Measurements from ENCODE around the gene MUC5AC. TPM values are rescaled to one million over a fixed set of nuclear protein-coding genes. Genes with fewer than 3 reads are reported as not detected.

Gene MUC5AC
- total and polyA plus RNA-seq, 2 donors (not counting 1 experiment from before 2014, with no cell fraction given), result not detected

- Histone ChIP-seq H3K36me3 (ENCODE audit: control insufficient read depth, insufficient read depth, low read length) (no peaks in the 10 kb centered on the region), H3K9me3 (ENCODE audit: control insufficient read depth, insufficient read depth, low read depth, low read length) (no peaks in the 10 kb centered on the region), H3K4me1 (ENCODE audit: control insufficient read depth, extremely low read depth, insufficient read depth, low read length) (no peaks in the 10 kb centered on the region), H3K79me2 (ENCODE audit: control insufficient read depth, insufficient read depth, low read length) (no peaks in the 10 kb centered on the region), H4K20me1 (ENCODE audit: control insufficient read depth, extremely low read depth, insufficient read depth, low read length) (no peaks in the 10 kb centered on the region), H3K27ac (ENCODE audit: insufficient read depth, low read length) (no peak overlapping the region), H2AFZ (ENCODE audit: low read length) (no peak overlapping the region), H3K4me3 (replicated peaks in 1 of 4; ENCODE audit: control extremely low read depth in 1 of 4, insufficient read depth in 1 of 4, low read depth in 3 of 4, low read length in 4 of 4) (no peak overlapping the region), H3K9ac (ENCODE audit: insufficient read depth, low read length) (no peak overlapping the region), H3K27me3 (ENCODE audit: control insufficient read depth, insufficient read depth, low read length) (no peaks in the 10 kb centered on the region), H3K4me2 (ENCODE audit: extremely low read depth, insufficient read depth, low read length) (no peak overlapping the region)
- DNase-seq (ENCODE audit: low read depth in 2 of 2), result no peak
- TF ChIP-seq, protein P1, sequence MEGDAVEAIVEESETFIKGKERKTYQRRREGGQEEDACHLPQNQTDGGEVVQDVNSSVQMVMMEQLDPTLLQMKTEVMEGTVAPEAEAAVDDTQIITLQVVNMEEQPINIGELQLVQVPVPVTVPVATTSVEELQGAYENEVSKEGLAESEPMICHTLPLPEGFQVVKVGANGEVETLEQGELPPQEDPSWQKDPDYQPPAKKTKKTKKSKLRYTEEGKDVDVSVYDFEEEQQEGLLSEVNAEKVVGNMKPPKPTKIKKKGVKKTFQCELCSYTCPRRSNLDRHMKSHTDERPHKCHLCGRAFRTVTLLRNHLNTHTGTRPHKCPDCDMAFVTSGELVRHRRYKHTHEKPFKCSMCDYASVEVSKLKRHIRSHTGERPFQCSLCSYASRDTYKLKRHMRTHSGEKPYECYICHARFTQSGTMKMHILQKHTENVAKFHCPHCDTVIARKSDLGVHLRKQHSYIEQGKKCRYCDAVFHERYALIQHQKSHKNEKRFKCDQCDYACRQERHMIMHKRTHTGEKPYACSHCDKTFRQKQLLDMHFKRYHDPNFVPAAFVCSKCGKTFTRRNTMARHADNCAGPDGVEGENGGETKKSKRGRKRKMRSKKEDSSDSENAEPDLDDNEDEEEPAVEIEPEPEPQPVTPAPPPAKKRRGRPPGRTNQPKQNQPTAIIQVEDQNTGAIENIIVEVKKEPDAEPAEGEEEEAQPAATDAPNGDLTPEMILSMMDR (conservative IDR thresholded peaks at IDR 0.05 in 1 of 2, IDR thresholded peaks at IDR 0.05 in 1 of 2; ENCODE audit: low read depth in 1 of 2, low read length in 2 of 2), result no peak
- TF ChIP-seq EZH2 (IDR thresholded peaks at IDR 0.05; ENCODE audit: low read length, missing control alignments), result no peak
These were observed 30.7 kb upstream of the MUC5AC start for GRCh38 chr11:1126935-1127663.

- no peaks in the 10 kb centered on the region for H3K79me2 ChIP-seq (ENCODE audit: control insufficient read depth, insufficient read depth, low read length)
- no peak for DNase-seq (ENCODE audit: low read depth in 2 of 2)
- no peaks in the 10 kb centered on the region for H3K36me3 ChIP-seq (ENCODE audit: control insufficient read depth, insufficient read depth, low read length)
- no peak overlapping the region for H3K27ac ChIP-seq (ENCODE audit: insufficient read depth, low read length)
- no peak overlapping the region for H3K4me2 ChIP-seq (ENCODE audit: extremely low read depth, insufficient read depth, low read length)
- H3K4me3 ChIP-seq (replicated peaks in 1 of 4; ENCODE audit: control extremely low read depth in 1 of 4, insufficient read depth in 1 of 4, low read depth in 3 of 4, low read length in 4 of 4), result no peak overlapping the region
- no peaks in the 10 kb centered on the region for H3K4me1 ChIP-seq (ENCODE audit: control insufficient read depth, extremely low read depth, insufficient read depth, low read length)
- no peaks in the 10 kb centered on the region for H3K27me3 ChIP-seq (ENCODE audit: control insufficient read depth, insufficient read depth, low read length)
- H4K20me1 ChIP-seq (ENCODE audit: control insufficient read depth, extremely low read depth, insufficient read depth, low read length), result no peaks in the 10 kb centered on the region
- TF ChIP-seq, protein P1 (conservative IDR thresholded peaks at IDR 0.05 in 1 of 2, IDR thresholded peaks at IDR 0.05 in 1 of 2; ENCODE audit: low read depth in 1 of 2, low read length in 2 of 2), result no peak
- TF ChIP-seq EZH2 (IDR thresholded peaks at IDR 0.05; ENCODE audit: low read length, missing control alignments), result no peak
- no peak overlapping the region for H3K9ac ChIP-seq (ENCODE audit: insufficient read depth, low read length)
- H3K9me3 ChIP-seq (ENCODE audit: control insufficient read depth, insufficient read depth, low read depth, low read length), result no peaks in the 10 kb centered on the region
- H2AFZ ChIP-seq (ENCODE audit: low read length), result no peak overlapping the region
These were observed 30.0 kb upstream of the MUC5AC start for GRCh38 chr11:1127664-1128162.

DNA sequence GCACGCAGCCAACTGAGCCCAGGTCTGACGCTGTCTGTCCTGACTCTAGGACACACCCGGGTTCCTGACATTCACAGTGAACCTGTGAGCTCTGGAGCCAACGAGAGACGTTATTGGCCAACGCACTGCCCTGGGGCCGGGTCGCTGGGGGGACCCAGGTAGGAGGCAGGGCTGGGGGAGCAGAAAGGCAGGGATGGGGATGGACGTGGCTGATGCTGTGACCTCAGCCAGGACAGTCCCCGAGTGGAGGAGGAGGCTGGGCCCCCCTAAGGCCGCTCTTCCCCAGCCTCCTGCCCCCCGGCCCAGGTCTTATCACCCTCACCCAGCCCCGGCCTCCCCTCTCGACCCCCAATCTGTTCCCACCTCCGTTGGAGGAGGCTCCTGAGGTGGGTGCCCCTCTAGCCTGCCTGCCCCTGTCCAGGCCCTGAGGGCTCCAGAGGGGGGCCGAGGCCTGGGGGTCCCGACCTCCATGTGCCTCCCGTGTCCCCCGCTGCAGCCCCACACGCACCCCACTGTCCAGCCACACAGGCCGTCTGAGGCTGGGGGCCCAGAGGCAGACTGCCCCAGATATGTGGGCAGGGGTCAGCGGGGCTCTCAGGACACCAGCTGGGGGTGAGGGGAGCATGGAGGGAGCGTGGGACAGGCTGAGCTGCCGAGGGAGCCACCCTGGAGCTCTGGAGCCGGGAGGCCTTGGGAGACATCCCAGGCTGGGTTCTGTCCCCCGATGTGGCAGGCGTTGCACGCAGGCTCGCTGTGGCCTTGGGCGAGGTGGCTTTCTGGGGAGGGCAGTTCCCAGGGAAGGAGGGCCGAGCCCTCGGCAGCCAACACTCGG, 29.2 kb upstream of the MUC5AC start:
- Histone ChIP-seq H4K20me1 (ENCODE audit: control insufficient read depth, extremely low read depth, insufficient read depth, low read length) (no peaks in the 10 kb centered on the region), H3K4me3 (replicated peaks in 1 of 4; ENCODE audit: control extremely low read depth in 1 of 4, insufficient read depth in 1 of 4, low read depth in 3 of 4, low read length in 4 of 4) (no peak overlapping the region), H3K27me3 (ENCODE audit: control insufficient read depth, insufficient read depth, low read length) (no peaks in the 10 kb centered on the region), H3K4me1 (ENCODE audit: control insufficient read depth, extremely low read depth, insufficient read depth, low read length) (no peaks in the 10 kb centered on the region), H3K9ac (ENCODE audit: insufficient read depth, low read length) (no peak overlapping the region), H3K36me3 (ENCODE audit: control insufficient read depth, insufficient read depth, low read length) (no peaks in the 10 kb centered on the region), H3K79me2 (ENCODE audit: control insufficient read depth, insufficient read depth, low read length) (no peaks in the 10 kb centered on the region), H3K27ac (ENCODE audit: insufficient read depth, low read length) (no peak overlapping the region), H2AFZ (ENCODE audit: low read length) (no peak overlapping the region), H3K9me3 (ENCODE audit: control insufficient read depth, insufficient read depth, low read depth, low read length) (no peaks in the 10 kb centered on the region), H3K4me2 (ENCODE audit: extremely low read depth, insufficient read depth, low read length) (no peak overlapping the region)
- TF ChIP-seq, protein P1 (conservative IDR thresholded peaks at IDR 0.05 in 1 of 2, IDR thresholded peaks at IDR 0.05 in 1 of 2; ENCODE audit: low read depth in 1 of 2, low read length in 2 of 2), result no peak
- TF ChIP-seq EZH2 (IDR thresholded peaks at IDR 0.05; ENCODE audit: low read length, missing control alignments), result no peak
- no peak for DNase-seq (ENCODE audit: low read depth in 2 of 2)
